Inferior parietal cortex (tissue), 1 donor: ENCODE results near the gene GSTT4.
"Not testable (repeated sequence)": the region's sequence is repeated elsewhere in the genome, so short reads cannot be mapped to it uniquely, and the experiment has no call there.

Source experiments
- DNase-seq: peaks from one replicate; pipeline ENCODE4 v3.0.0-alpha.2; 2016; ENCODE audit errors: extremely low spot score

Gene GSTT4

DNA sequence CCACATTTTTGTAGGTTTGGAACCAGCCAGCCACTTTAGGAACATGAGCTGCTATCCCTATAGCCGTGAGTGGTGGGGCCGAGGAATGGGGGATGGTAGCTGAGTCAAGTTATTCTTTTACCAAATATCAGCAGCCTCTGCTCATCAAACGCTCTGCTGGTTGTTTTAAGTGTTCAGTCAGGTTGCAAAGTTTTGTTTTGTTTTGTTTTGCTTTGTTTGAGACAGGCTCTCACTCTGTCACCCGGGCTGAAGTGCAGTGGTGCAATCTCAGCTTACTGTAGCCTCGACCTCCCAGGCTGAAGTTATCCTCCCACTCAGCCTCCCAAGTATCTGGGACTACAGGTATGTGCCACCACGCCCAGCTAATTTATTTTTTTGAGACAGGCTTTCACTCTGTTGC, 20.2 kb upstream of the GSTT4 start:
- DNase-seq: no peak

DNA sequence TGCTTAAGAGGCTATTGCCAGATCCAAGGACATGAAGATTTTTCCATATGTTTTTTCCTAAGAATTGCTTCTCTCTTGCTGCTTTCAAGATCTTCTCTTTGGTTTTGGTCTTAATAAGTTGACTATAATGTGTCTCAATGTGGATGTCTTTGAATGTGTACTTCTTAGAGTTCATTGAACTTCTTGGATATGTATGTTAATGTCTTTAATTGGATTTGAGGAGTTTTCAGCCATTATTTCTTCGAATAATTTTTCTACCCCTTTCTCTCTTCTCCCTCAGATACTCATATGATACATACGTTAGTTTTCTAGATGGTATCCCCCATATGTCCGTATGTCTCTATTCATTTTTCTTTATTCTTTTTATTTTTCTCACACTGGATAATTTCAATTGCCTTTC, 19.1 kb upstream of the GSTT4 start:
- DNase-seq: no peak

DNA sequence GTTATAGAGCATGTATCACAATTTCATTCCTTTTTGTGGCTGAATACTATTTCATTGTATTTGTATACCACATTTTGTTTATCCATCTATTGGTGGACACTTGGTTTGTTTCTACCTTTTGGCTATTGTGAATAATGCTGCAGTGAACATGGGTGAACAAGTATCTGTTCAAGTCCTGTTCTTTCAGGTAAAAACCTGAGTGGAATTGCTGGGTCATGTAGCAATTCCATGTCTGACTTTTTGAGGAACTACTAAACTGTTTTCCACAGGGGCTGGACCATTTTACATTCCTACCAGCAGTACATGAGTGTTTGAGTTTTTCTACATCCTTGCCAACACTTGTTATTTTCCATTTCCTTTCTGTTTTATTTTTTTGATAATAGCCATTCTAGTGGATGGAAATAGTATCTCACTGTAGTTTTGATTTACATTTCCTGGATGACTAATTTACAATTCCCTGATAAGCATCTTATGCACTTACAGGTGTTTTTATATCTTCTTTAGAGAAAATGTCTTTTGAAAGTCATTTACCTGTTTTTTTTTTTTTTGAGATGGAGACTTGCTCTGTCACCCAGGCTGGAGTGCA, 18.0 kb upstream of the GSTT4 start:
- no peak for DNase-seq

GRCh38 chr22:24021304-24021703, 16.1 kb upstream of the GSTT4 start:
- DNase-seq: no peak

- no peak for DNase-seq
These were observed 10.9 kb upstream of the GSTT4 start for GRCh38 chr22:24016156-24016555.

- no peak for DNase-seq
These were observed 6.4 kb upstream of the GSTT4 start for GRCh38 chr22:24011735-24012068.

GRCh38 chr22:24010018-24010391, 4.8 kb upstream of the GSTT4 start:
- DNase-seq: no peak

DNA sequence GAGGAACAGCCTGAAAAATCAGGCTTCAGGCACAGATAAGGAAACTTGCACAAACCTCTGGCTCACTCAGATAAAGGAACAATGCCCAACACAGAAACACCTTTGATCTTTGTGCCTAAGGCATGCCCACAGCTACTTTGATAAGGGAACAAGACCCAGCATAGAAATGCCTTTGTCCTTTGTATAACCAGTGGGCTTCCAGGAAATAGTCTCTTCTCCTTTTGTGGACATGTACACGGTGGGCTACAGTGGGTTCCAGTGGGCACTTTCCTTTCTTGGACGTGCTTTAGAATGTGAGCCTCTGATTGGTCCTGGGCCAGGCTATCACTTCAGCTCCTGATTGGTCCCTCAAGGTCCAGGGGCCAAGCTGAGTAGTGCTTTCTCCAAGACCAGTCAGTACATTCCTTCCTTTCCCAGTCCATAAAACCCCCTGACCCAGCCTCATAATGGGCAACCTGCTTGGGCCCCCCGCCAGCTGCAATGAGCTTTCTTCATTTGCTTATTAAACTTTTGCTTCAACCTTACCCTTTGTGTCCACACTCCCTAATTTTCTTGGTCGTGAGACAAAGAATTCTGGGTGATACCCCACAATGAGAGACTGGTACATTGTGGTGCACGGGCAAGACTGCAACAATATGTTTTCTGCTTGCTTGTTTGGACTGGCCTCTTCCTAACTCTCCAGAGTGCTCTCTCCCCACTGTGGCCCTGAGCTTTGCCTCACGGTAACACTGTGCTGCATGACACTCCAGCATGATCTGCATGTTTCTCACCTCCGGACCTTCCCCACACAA, 4.2 kb upstream of the GSTT4 start:
- DNase-seq: no peak

DNA sequence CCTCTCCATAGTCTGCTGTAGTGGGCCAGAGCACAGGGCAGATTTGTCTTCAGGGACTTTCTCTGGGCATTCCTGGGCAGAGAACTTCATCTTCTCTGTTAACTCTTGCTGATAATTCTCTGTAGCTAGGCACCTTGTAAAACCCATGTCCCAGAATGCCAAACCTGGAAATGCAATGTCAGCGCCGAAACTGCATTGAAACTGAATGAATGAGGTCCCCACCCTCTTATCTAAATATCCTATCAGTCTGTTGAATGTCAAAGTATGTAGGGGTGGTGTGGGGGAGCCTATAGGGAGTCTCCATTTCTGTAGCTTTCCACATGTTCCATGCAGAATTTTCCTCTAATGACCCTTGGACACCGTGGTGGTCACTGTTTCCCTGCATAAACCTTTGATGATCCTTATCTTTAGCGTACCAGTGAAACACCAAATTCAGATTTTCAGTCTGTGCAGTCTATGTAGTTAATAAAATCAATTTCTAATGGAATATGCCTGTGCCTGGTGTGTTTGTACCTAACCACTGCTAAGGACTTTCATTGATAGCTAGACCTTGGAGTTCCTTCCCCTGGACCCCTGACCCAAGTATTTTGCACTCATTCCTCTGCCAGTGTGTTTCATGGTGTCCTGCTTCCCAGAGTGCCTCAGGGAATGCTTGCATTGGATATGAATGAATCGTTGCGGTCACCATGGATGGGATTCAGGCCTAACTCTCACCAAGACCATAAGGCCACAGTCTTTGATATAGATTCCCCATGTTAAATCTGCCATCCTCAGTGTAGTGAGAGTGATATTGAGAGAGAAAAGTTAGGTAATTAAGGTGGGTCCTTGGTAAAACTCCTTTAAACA, 3.4 kb upstream of the GSTT4 start:
- DNase-seq: no peak

GRCh38 chr22:24008022-24008283, 2.7 kb upstream of the GSTT4 start:
- DNase-seq: no peak

- no peak for DNase-seq
These were observed 2.2 kb upstream of the GSTT4 start for GRCh38 chr22:24007253-24008021.

DNA sequence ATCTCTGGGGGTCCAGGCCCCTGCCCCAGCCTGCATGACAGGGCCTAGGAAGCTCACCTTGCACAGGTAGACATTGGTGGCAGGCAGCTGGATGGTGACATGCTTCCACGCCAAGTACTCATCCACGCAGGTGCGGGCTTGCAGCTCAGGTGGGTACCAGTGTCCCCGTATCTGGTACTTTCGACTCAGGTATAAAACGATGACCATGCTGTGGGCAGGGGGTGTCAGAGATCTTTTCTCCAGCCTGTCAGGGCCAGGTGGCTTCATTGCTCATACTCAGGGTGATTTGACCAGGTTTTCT, 1.6 kb upstream of the GSTT4 start:
- no peak for DNase-seq

GRCh38 chr22:24006207-24006913, 1.1 kb upstream of the GSTT4 start:
- no peak for DNase-seq

DNA sequence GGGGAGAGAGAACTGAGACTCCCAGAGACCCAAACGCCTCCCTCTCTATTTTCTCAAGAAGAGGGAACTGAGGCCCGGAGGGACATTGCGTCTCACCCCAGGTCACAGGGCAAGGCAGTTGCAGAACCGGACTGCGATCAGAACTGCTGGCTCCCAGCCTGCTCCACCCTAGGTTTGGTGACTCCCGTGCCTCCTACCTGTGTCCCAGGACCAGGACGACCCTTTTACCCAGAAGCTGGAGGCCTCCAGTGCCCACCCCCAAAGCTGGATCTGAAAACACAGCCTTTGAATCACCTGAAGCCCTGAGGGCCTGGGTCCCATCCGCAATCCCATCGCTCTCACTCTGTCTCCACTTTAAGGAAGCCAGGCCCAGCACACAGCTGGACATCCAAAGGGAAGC, 1.4 kb downstream of the GSTT4 start:
- DNase-seq: no peak

GRCh38 chr22:24002851-24003250, 2.4 kb downstream of the GSTT4 start:
- no peak for DNase-seq

DNA sequence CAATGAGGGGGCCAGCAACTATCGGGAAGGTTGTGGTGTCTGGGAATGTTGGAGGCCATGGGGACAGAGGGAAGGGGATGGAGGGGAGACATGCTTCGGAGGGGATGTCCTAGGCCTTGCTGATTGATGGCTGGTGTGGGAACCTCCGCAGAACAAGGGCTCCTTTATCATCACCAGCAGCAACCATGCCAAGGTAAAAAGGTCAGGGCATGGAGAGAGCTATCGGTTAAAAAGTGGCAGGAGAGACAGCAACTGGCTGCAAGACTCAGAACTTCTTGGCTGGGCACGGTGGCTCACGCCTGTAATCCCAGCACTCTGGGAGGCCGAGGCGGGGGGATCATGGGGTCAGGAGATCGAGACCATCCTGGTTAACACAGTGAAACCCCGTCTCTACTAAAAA, 3.0 kb downstream of the GSTT4 start:
- no peak for DNase-seq

DNA sequence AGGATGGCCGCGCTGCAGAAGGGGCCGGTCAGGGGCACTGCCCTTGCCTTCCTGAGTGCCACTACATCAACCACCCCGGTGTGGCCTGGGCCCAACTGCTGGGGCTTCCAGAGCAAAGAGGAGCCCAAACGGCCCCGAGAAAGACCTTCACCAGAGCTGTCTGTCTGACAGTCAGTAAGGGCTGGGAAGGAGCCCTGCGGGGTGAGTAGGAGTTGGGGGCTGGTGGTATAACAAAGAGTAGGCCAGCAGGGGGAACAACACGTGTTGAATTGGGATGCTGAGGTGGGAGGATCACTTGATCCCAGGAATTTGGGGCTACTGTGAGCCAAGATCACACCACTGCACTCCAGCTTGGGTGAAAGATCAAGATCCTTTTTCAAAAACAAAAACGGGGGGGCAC, 3.9 kb downstream of the GSTT4 start:
- no peak for DNase-seq

DNA sequence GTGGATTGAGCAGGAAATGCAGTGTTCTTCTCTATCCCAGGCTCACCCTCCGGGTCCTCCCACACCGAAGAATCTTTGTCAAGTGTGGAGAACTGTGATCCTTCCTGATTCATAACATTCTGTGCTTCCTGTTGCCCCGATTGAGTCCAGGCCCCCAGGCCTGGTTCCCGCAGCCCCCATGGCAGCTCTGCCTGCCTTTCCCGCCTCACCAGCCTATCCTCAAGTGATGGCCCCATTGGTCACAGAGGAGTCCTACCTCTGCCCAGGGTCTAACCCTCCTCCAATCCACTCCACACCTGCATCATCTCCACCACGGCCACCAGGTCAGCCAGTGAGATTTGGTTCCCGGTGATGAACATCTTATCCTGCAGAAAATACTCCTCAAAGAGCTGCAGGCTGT, 5.5 kb downstream of the GSTT4 start:
- DNase-seq: not testable (repeated sequence)

- no peak for DNase-seq
These were observed 8.2 kb downstream of the GSTT4 start for GRCh38 chr22:23997092-23997491.

GRCh38 chr22:23993581-23994177, 11.6 kb downstream of the GSTT4 start:
- DNase-seq: not testable (repeated sequence)

- not testable (repeated sequence) for DNase-seq
These were observed 12.2 kb downstream of the GSTT4 start for GRCh38 chr22:23993080-23993479.
